Activated B cell treated with CpG ODN at 0.5 μM for 24 hours (primary cell): Measurements from ENCODE around the gene ARHGAP29. TPM values are rescaled to one million over a fixed set of nuclear protein-coding genes. Genes with fewer than 3 reads are reported as not detected.
"Not testable (repeated sequence)": the region's sequence is repeated elsewhere in the genome, so short reads cannot be mapped to it uniquely, and the experiment has no call there.

Source experiments
- ATAC-seq: fragments of 200-7000 bp; cut with Tn5 transposase; one replicate; pipeline ENCODE4 v1.10.0; 2021; ENCODE audit warnings: low read depth, mild to moderate bottlenecking, moderate library complexity
- CTCF ChIA-PET: fragments of 350-600 bp; sonication (Branson Sonifier 250); formaldehyde crosslinking; loops from one replicate; lab custom pipeline; 2021; ENCODE audit warnings: antibody characterized with exemption; lab: Charles Lee
- POLR2A ChIA-PET: fragments of 350-600 bp; sonication (Branson Sonifier 250); formaldehyde crosslinking; loops from one replicate; lab custom pipeline; 2021; ENCODE audit warnings: antibody characterized with exemption; lab: Charles Lee
- DNase-seq: peaks from one replicate; pipeline ENCODE4 v3.0.0; 2022
- H3K27ac Mint-ChIP-seq: one replicate; pipeline ENCODE4 v1.8.0; 2020; ENCODE audit warnings: mixed read lengths
- H3K27me3 Mint-ChIP-seq: one replicate; pipeline ENCODE4 v1.8.0; 2021; ENCODE audit warnings: mixed read lengths
- H3K36me3 Mint-ChIP-seq: one replicate; pipeline ENCODE4 v1.8.0; 2021; ENCODE audit warnings: low read depth, mixed read lengths
- H3K4me1 Mint-ChIP-seq: one replicate; pipeline ENCODE4 v1.8.0; 2021; ENCODE audit warnings: mixed read lengths
- H3K4me3 Mint-ChIP-seq: one replicate; pipeline ENCODE4 v1.8.0; 2020; ENCODE audit warnings: mild to moderate bottlenecking, mixed read lengths
- H3K9me3 Mint-ChIP-seq: one replicate; pipeline ENCODE4 v1.8.0; 2020; ENCODE audit warnings: mixed read lengths
- intact Hi-C: fragments of 100-400 bp; cut with micrococcal nuclease; formaldehyde crosslinking; loops from one replicate; pipeline ENCODE4 v1.15.1; 2024
- total RNA-seq: library from RNA; stranded (reverse); gene quantifications from 2 replicates; pipeline ENCODE4 v1.2.3, GENCODE V29; 2022
- TF ChIP-seq, protein P1 (sequence below): fragments of 200-600 bp; IDR thresholded peaks from one replicate; pipeline ENCODE4 v1.8.0; 2022; ENCODE audit warnings: antibody characterized with exemption, mild to moderate bottlenecking

ARHGAP29 gene
- total RNA-seq, 1 donor from 2014 or later = not detected

DNA sequence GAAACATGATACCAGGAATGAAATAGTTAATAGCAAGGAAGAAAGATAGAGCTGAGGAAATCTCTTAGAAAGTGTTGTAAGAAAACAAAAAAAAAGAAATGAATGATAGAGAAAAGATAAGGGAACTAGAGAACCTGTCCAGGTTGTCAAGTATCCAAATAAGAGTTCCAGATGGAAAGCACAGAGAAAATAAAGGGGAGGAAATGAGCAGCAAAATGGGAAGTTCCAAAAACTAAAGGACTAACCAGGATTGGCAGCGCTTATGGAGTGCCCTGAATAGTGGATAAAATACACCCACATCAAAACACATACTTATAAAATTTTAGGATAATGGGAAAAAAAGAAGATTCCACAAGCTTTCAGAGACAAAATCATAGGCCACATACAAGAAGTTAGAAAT lies 55.2 kb downstream of the ARHGAP29 start:
- intact Hi-C loops = no loop called here
- TF ChIP-seq, protein P1, sequence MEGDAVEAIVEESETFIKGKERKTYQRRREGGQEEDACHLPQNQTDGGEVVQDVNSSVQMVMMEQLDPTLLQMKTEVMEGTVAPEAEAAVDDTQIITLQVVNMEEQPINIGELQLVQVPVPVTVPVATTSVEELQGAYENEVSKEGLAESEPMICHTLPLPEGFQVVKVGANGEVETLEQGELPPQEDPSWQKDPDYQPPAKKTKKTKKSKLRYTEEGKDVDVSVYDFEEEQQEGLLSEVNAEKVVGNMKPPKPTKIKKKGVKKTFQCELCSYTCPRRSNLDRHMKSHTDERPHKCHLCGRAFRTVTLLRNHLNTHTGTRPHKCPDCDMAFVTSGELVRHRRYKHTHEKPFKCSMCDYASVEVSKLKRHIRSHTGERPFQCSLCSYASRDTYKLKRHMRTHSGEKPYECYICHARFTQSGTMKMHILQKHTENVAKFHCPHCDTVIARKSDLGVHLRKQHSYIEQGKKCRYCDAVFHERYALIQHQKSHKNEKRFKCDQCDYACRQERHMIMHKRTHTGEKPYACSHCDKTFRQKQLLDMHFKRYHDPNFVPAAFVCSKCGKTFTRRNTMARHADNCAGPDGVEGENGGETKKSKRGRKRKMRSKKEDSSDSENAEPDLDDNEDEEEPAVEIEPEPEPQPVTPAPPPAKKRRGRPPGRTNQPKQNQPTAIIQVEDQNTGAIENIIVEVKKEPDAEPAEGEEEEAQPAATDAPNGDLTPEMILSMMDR = no peak
- Mint-ChIP-seq H3K4me1 (no peaks in the 10 kb centered on the region), H3K27me3 (peaks cover 13% of the 10 kb centered on the region), H3K4me3 (no peak overlapping the region), H3K36me3 (no peaks in the 10 kb centered on the region), H3K9me3 (no peaks in the 10 kb centered on the region), H3K27ac (no peak overlapping the region)
- no peak for ATAC-seq
- POLR2A ChIA-PET = no interaction called here
- no peak for DNase-seq
- CTCF ChIA-PET = no interaction called here

DNA sequence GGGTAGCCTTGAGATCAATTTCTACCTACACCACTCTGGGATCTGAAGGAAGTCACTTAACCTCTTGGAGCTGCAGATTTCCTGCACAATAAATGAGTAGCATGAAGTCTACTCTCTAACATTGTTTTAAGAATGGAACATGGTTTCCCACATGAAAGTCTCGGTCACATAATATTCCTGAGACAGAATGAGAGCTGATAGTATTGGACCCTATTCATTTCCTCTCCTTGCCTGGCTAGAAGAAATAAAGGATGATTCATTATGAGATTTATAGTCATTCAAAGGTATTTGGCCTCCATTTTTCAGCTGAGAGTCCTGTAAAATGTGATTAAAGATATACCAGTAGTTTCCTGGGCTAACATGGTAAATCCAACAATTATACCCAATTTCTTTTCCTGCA lies 56.7 kb downstream of the ARHGAP29 start:
- Mint-ChIP-seq H3K9me3 (no peaks in the 10 kb centered on the region), H3K27me3 (peaks cover 13% of the 10 kb centered on the region), H3K4me3 (no peak overlapping the region), H3K4me1 (no peaks in the 10 kb centered on the region), H3K36me3 (no peaks in the 10 kb centered on the region), H3K27ac (no peak overlapping the region)
- DNase-seq = no peak
- intact Hi-C loops = no loop called here
- TF ChIP-seq, protein P1 = no peak
- ChIA-PET POLR2A (no interaction called here), CTCF (no interaction called here)
- ATAC-seq = no peak

DNA sequence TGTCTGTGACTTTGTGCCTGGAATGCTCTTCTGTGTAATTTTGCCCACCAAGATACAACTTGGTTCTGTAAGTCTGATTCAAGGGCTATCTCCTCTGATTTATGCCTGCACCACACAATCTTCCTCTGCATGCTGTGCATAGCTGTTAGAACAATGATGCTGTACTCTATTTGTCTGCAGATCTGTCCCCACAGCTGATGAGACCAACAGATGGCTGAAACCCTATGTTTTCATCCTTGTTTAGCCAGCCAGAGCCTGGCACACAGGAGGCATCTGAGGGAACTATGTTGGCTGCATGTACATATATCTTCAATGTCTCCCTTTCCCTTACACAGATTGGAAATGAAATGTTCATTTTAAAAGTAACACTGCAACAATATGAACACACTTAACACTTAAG lies 58.5 kb downstream of the ARHGAP29 start:
- intact Hi-C loops = no loop called here
- Mint-ChIP-seq H3K4me1 (no peaks in the 10 kb centered on the region), H3K4me3 (no peak overlapping the region), H3K27ac (no peak overlapping the region), H3K9me3 (no peaks in the 10 kb centered on the region), H3K36me3 (no peaks in the 10 kb centered on the region), H3K27me3 (peaks cover 13% of the 10 kb centered on the region)
- TF ChIP-seq, protein P1 = no peak
- ChIA-PET CTCF (interaction anchor here (1.1 kb wide), 1 partner anchor 20 kb away, joined by 3 read pairs; no protein-coding TSS in a partner anchor), POLR2A (no interaction called here)
- no peak for ATAC-seq
- DNase-seq = no peak

DNA sequence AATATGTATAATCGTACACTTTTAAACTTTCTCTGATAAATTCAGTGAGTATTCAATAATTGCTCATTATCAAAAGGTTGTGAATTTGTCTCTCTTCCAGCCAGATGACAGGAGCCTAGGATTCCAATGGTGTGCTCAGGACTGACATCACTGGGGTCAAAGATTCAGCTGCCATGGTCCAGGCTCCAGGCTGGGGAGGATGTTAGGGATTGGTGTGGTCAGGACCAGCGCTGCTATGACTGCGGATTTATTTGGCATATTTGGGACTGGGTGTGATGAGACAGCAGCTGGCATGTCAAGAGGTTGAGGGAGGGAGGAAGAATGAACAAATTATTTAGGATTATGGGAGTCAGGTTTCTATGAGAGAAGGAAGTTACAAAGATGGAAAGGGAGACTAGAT lies 68.3 kb downstream of the ARHGAP29 start:
- ChIA-PET CTCF (no interaction called here), POLR2A (no interaction called here)
- H3K36me3 Mint-ChIP-seq = no peaks in the 10 kb centered on the region
- peaks cover 6% of the 10 kb centered on the region for H3K27me3 Mint-ChIP-seq
- H3K4me3 Mint-ChIP-seq = no peak overlapping the region
- DNase-seq = no peak
- intact Hi-C loops = no loop called here
- no peak for ATAC-seq
- TF ChIP-seq, protein P1 = no peak
- H3K9me3 Mint-ChIP-seq = no peaks in the 10 kb centered on the region
- H3K27ac Mint-ChIP-seq = no peak overlapping the region
- H3K4me1 Mint-ChIP-seq = no peaks in the 10 kb centered on the region

DNA sequence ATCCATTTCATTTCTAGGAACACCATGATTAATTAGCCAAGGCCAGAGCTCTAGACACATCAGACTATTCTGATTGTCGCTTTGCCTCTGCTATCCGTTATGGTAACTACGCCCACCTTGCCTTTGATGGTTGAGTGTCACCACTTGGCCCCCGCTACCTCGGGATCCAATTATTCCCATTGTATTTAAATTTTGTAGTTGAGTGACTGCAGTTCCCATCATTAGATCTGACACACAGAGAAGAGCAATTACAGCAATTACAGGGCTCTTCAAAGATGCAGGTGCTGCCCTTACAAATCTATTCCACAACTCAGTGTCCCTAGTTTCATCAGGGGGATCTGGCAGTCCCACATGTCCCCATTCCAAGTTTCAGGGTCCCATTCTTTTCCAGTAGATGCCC lies 71.5 kb downstream of the ARHGAP29 start:
- no peaks in the 10 kb centered on the region for H3K36me3 Mint-ChIP-seq
- intact Hi-C loops = no loop called here
- DNase-seq (no peak), ATAC-seq (no peak)
- ChIA-PET POLR2A (no interaction called here), CTCF (no interaction called here)
- H3K4me3 Mint-ChIP-seq = no peak overlapping the region
- no peaks in the 10 kb centered on the region for H3K4me1 Mint-ChIP-seq
- H3K9me3 Mint-ChIP-seq = no peaks in the 10 kb centered on the region
- H3K27me3 Mint-ChIP-seq = peaks cover 7% of the 10 kb centered on the region
- TF ChIP-seq, protein P1 = no peak
- H3K27ac Mint-ChIP-seq = no peak overlapping the region

DNA sequence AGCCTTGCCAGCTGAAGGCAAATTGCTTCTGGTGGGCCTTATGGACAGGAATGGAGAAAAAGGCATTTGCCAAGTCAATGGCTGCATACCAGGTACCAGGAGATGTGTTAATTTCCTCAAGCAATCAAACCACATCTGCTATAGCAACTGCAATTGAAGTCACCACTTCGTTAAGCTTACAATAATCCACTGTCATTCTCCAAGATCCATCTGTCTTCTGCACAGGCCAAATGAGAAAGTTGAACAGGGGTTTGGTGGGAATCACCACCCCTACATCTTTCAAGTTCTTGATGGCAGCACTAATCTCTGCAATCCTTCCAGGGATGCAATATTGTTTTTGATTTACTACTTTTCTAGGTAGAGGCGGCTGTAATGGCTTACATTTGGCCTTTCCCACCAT lies 72.5 kb downstream of the ARHGAP29 start:
- H3K9me3 Mint-ChIP-seq, H3K4me1 Mint-ChIP-seq, H3K27ac Mint-ChIP-seq, H3K27me3 Mint-ChIP-seq, H3K36me3 Mint-ChIP-seq, POLR2A ChIA-PET, DNase-seq, H3K4me3 Mint-ChIP-seq, ATAC-seq, intact Hi-C loops, CTCF ChIA-PET: not testable (repeated sequence)

DNA sequence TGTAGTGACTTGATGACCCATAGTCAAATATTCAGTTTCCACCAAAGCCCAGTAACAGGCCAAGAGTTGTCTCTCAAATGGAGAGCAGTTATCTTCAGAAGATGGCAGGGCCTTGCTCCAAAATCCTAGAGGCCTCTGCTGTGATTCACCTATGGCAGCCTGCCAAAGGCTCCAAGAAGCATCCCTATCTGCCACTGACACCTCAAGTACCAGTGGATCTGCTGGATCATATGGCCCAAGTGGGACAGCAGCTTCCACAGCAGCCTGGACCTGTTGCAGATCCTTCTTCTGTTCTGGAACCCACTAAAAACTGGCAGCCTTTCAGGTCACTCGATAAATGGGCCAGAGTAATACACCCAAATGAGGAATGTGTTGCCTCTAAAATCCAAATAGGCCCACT lies 73.3 kb downstream of the ARHGAP29 start:
- H3K27ac Mint-ChIP-seq, H3K36me3 Mint-ChIP-seq, H3K4me1 Mint-ChIP-seq, H3K27me3 Mint-ChIP-seq, POLR2A ChIA-PET, H3K9me3 Mint-ChIP-seq, ATAC-seq, CTCF ChIA-PET, DNase-seq, intact Hi-C loops, H3K4me3 Mint-ChIP-seq: not testable (repeated sequence)

DNA sequence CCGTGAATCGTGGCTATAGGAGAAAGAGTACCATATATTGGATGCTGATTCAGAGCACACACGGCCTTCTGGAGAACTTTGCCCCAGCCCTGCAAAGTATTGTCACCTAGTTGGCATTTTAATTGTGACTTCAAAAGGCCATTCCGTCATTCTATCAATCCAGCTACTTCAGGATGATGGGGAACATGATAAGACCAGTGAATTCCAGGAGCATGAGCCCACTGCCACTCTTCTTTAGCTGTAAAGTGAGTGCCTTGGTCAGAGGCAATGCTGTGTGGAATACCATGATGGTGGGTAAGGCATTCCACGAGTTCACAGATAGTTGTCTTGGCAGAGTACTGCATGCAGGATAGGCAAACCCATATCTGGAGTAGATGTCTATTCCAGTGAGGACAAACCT lies 74.1 kb downstream of the ARHGAP29 start:
- H3K9me3 Mint-ChIP-seq, H3K4me3 Mint-ChIP-seq, H3K36me3 Mint-ChIP-seq, intact Hi-C loops, POLR2A ChIA-PET, H3K27ac Mint-ChIP-seq, H3K27me3 Mint-ChIP-seq, CTCF ChIA-PET, DNase-seq, H3K4me1 Mint-ChIP-seq, ATAC-seq: not testable (repeated sequence)
